Smooth muscle cell (in vitro differentiated cells): ENCODE measurements around the gene VGLL2. TPM values are rescaled to one million over a fixed set of nuclear protein-coding genes. Genes with fewer than 3 reads are reported as not detected.

Experiments
- DNase-seq: peaks from one replicate; lab custom pipeline; 2025; ENCODE audit not compliant: unreplicated experiment; lab: John Stamatoyannopoulos, UW
- H2AFZ ChIP-seq: fragments of 200-600 bp; sonication (generic); 2 replicates; pipeline ENCODE4 v1.6.0; 2016; ENCODE audit warnings: antibody characterized with exemption, low read depth, mild to moderate bottlenecking
- H3F3A ChIP-seq: fragments of 200-600 bp; sonication (generic); 2 replicates; pipeline ENCODE4 v1.6.0; 2017; ENCODE audit warnings: antibody characterized with exemption, low read depth
- H3K27ac ChIP-seq: fragments of 200-600 bp; sonication (generic); 2 replicates; pipeline ENCODE4 v1.5.1; 2016; ENCODE audit warnings: low read depth, mild to moderate bottlenecking
- H3K27me3 ChIP-seq: fragments of 200-600 bp; sonication (generic); 2 replicates; pipeline ENCODE4 v1.6.1; 2016; ENCODE audit warnings: low read depth, mild to moderate bottlenecking
- H3K36me3 ChIP-seq: fragments of 200-600 bp; sonication (generic); 2 replicates; pipeline ENCODE4 v1.5.1; 2016; ENCODE audit warnings: low read depth
- H3K4me1 ChIP-seq: fragments of 200-600 bp; sonication (generic); 2 replicates; pipeline ENCODE4 v1.5.1; 2016; ENCODE audit warnings: low read depth
- H3K4me2 ChIP-seq: fragments of 200-600 bp; sonication (generic); 2 replicates; pipeline ENCODE4 v1.6.0; 2016; ENCODE audit warnings: mild to moderate bottlenecking
- H3K4me3 ChIP-seq: fragments of 200-600 bp; sonication (generic); 2 replicates; pipeline ENCODE4 v1.5.1; 2016; ENCODE audit warnings: mild to moderate bottlenecking
- H3K79me2 ChIP-seq: fragments of 200-600 bp; sonication (generic); 2 replicates; pipeline ENCODE4 v1.6.0; 2016; ENCODE audit warnings: low read depth, mild to moderate bottlenecking
- H3K9ac ChIP-seq: fragments of 200-600 bp; sonication (generic); 2 replicates; pipeline ENCODE4 v1.6.0; 2016; ENCODE audit warnings: low read depth
- H3K9me3 ChIP-seq: fragments of 200-600 bp; sonication (generic); replicated peaks from 2 replicates; pipeline ENCODE4 v1.5.1; 2016; ENCODE audit warnings: low read depth
- H4K20me1 ChIP-seq: fragments of 200-600 bp; sonication (generic); 2 replicates; pipeline ENCODE4 v1.6.0; 2016; ENCODE audit warnings: low read depth
- WGBS: methylation state at CpG from one replicate; pipeline ENCODE4 v1.1.7; 2016; ENCODE audit warnings: low lambda C conversion rate; 5-methylcytosine and 5-hydroxymethylcytosine counted together
- polyA plus RNA-seq: library from polyadenylated mRNA; unstranded; fragments of >200 nt; fragmentation: Nextera tagmentation; extraction: Ambion mirVana; gene quantifications from 2 replicates; pipeline ENCODE4 v1.2.1, GENCODE V29; 2016
- total RNA-seq: library from RNA; depleted of rRNA; stranded (reverse); fragments of >200 nt; gene quantifications from 2 replicates; pipeline ENCODE4 v1.2.3, GENCODE V29; 2014
- TF ChIP-seq, protein P1 (sequence below): fragments of 200-600 bp; sonication (generic); IDR thresholded peaks from 2 replicates; pipeline ENCODE4 v1.5.1; 2017; ENCODE audit warnings: borderline replicate concordance, mild to moderate bottlenecking, antibody characterized with exemption; ENCODE audit not compliant: insufficient read depth, poor library complexity, severe bottlenecking

The VGLL2 gene, protein sequence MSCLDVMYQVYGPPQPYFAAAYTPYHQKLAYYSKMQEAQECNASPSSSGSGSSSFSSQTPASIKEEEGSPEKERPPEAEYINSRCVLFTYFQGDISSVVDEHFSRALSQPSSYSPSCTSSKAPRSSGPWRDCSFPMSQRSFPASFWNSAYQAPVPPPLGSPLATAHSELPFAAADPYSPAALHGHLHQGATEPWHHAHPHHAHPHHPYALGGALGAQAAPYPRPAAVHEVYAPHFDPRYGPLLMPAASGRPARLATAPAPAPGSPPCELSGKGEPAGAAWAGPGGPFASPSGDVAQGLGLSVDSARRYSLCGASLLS
- not detected in 2 replicates for total RNA-seq
- polyA plus RNA-seq = not detected in 2 replicates

GRCh38 chr6:117265410-117266256 is at the start of gene VGLL2:
VGLL2 (plus strand) TSS chr6:117265558; CDS start chr6:117265764, 206 bp downstream.
- H3K4me1 ChIP-seq = peaks cover 13% of the 10 kb centered on the region
- H4K20me1 ChIP-seq = no peaks in the 10 kb centered on the region
- no peaks in the 10 kb centered on the region for H3K9me3 ChIP-seq
- peak within 1 kb of the TSS; percentile 94 for H3K4me2 ChIP-seq
- peaks cover 100% of the 10 kb centered on the region for H3K27me3 ChIP-seq
- H3K27ac ChIP-seq = no peak within 1 kb of the TSS
- H3K9ac ChIP-seq = no peak within 1 kb of the TSS
- H2AFZ ChIP-seq = peak within 1 kb of the TSS; percentile 53
- peak within 1 kb of the TSS; percentile 52 for H3K4me3 ChIP-seq
- no peaks in the 10 kb centered on the region for H3K36me3 ChIP-seq
- no peak for DNase-seq
- no peaks in the 10 kb centered on the region for H3F3A ChIP-seq
- WGBS = 1% methylated on average over 45 of the region's 63 CpGs
- TF ChIP-seq, protein P1, sequence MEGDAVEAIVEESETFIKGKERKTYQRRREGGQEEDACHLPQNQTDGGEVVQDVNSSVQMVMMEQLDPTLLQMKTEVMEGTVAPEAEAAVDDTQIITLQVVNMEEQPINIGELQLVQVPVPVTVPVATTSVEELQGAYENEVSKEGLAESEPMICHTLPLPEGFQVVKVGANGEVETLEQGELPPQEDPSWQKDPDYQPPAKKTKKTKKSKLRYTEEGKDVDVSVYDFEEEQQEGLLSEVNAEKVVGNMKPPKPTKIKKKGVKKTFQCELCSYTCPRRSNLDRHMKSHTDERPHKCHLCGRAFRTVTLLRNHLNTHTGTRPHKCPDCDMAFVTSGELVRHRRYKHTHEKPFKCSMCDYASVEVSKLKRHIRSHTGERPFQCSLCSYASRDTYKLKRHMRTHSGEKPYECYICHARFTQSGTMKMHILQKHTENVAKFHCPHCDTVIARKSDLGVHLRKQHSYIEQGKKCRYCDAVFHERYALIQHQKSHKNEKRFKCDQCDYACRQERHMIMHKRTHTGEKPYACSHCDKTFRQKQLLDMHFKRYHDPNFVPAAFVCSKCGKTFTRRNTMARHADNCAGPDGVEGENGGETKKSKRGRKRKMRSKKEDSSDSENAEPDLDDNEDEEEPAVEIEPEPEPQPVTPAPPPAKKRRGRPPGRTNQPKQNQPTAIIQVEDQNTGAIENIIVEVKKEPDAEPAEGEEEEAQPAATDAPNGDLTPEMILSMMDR = no peak
- no peaks in the 10 kb centered on the region for H3K79me2 ChIP-seq

- Histone ChIP-seq H2AFZ (no peak overlapping the region), H3K9me3 (no peaks in the 10 kb centered on the region), H3K79me2 (no peaks in the 10 kb centered on the region), H3K27me3 (no peaks in the 10 kb centered on the region), H3K4me3 (no peak overlapping the region), H3K4me2 (no peak overlapping the region), H3K27ac (no peak overlapping the region), H3F3A (no peaks in the 10 kb centered on the region), H3K36me3 (no peaks in the 10 kb centered on the region), H3K9ac (no peak overlapping the region), H3K4me1 (no peaks in the 10 kb centered on the region), H4K20me1 (no peaks in the 10 kb centered on the region)
- TF ChIP-seq, protein P1 = no peak
- WGBS = 89% methylated on average over 3 of the region's 3 CpGs
- DNase-seq = no peak
Measured at GRCh38 chr6:117222861-117223260, 42.5 kb upstream of the VGLL2 start.

DNA sequence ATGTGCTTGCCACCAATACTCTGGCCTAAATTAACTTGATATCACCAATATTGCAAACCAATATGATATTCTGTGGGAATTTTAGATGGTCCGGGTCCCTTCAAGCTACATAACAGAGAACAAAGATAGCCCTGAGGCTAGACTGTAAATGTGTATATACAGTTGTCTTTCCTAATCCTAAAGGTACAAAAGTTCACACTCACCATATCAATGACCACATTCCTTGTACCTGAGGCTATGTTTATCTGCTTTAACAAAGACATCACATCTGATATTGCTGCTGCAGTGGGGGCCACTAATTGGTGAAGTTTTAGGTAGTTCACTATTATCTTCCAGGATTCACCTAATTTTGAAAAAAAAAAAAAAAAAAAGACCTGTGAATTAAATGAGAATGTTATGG is 38.6 kb upstream of the VGLL2 start:
- Histone ChIP-seq H3K36me3 (no peaks in the 10 kb centered on the region), H3K4me1 (no peaks in the 10 kb centered on the region), H3K27ac (no peak overlapping the region), H3K4me2 (no peak overlapping the region), H3K79me2 (no peaks in the 10 kb centered on the region), H3K9me3 (no peaks in the 10 kb centered on the region), H3K9ac (no peak overlapping the region), H3K4me3 (no peak overlapping the region), H4K20me1 (no peaks in the 10 kb centered on the region), H2AFZ (no peak overlapping the region), H3F3A (no peaks in the 10 kb centered on the region), H3K27me3 (no peaks in the 10 kb centered on the region)
- WGBS = 100% methylated on average over 1 of the region's 1 CpG
- DNase-seq = no peak
- TF ChIP-seq, protein P1 = no peak
